H9 (cell line): Measurements from ENCODE around the gene PPCDC. TPM values are rescaled to one million over a fixed set of nuclear protein-coding genes. Genes with fewer than 3 reads are reported as not detected.
A peak's percentile ranks its signal among the peaks of the same experiment; 100 is the strongest.

Experiments
- DNase-seq: peaks from one replicate; pipeline ENCODE4 v3.0.0-alpha.2; 2017
- H2AFZ ChIP-seq: one replicate; pipeline ENCODE4 v1.6.1; 2013; ENCODE audit warnings: mild to moderate bottlenecking, low read length, control low read depth, moderate library complexity
- H2AK5ac ChIP-seq: 2 replicates; pipeline ENCODE4 v1.6.1; 2013; ENCODE audit warnings: low read length, control low read depth, mixed read lengths; ENCODE audit not compliant: insufficient read length
- H2BK120ac ChIP-seq: one replicate; pipeline ENCODE4 v1.6.1; 2013; ENCODE audit warnings: low read depth, mild to moderate bottlenecking, low read length, control low read depth, inconsistent platforms; ENCODE audit not compliant: poor library complexity, severe bottlenecking
- H2BK12ac ChIP-seq: 2 replicates; pipeline ENCODE4 v1.6.1; 2013; ENCODE audit warnings: low read length, control low read depth, mixed read lengths, low read depth; ENCODE audit not compliant: insufficient read length
- H2BK15ac ChIP-seq: 2 replicates; pipeline ENCODE4 v1.6.1; 2013; ENCODE audit warnings: low read depth, low read length, control low read depth
- H2BK20ac ChIP-seq: one replicate; pipeline ENCODE4 v1.6.1; 2013; ENCODE audit warnings: low read depth, mild to moderate bottlenecking, low read length, control low read depth, inconsistent platforms; ENCODE audit not compliant: poor library complexity, severe bottlenecking
- H2BK5ac ChIP-seq: 2 replicates; pipeline ENCODE4 v1.6.1; 2013; ENCODE audit warnings: low read length, control low read depth, mixed read lengths; ENCODE audit not compliant: insufficient read length
- H3K14ac ChIP-seq: 2 replicates; pipeline ENCODE4 v1.6.1; 2013; ENCODE audit warnings: low read length, control low read depth; ENCODE audit not compliant: insufficient read depth
- H3K18ac ChIP-seq: 2 replicates; pipeline ENCODE4 v1.6.1; 2013; ENCODE audit warnings: low read depth, mild to moderate bottlenecking, mixed read lengths, low read length, control low read depth; ENCODE audit not compliant: insufficient read length
- H3K23ac ChIP-seq: 2 replicates; pipeline ENCODE4 v1.6.1; 2013; ENCODE audit warnings: low read length, control low read depth, mixed read lengths, low read depth; ENCODE audit not compliant: insufficient read length
- H3K23me2 ChIP-seq: 2 replicates; pipeline ENCODE4 v1.6.1; 2013; ENCODE audit warnings: low read depth, mild to moderate bottlenecking, mixed read lengths, low read length, control low read depth; ENCODE audit not compliant: insufficient read length, poor library complexity, severe bottlenecking
- H3K27ac ChIP-seq: 2 replicates; pipeline ENCODE4 v1.5.1; 2013; ENCODE audit warnings: low read length, control low read depth, mixed read lengths, low read depth; ENCODE audit not compliant: insufficient read length
- H3K27me3 ChIP-seq: 2 replicates; pipeline ENCODE4 v1.6.1; 2013; ENCODE audit warnings: low read length, control low read depth, inconsistent platforms; ENCODE audit not compliant: insufficient read depth
- H3K4ac ChIP-seq: 2 replicates; pipeline ENCODE4 v1.6.1; 2013; ENCODE audit warnings: low read depth, mild to moderate bottlenecking, control low read depth, inconsistent platforms, low read length, moderate library complexity
- H3K4me1 ChIP-seq: 2 replicates; pipeline ENCODE4 v1.6.1; 2013; ENCODE audit warnings: low read length, control low read depth, inconsistent platforms; ENCODE audit not compliant: insufficient read depth
- H3K4me2 ChIP-seq: 2 replicates; pipeline ENCODE4 v1.6.1; 2013; ENCODE audit warnings: low read length, control low read depth, mixed read lengths; ENCODE audit not compliant: insufficient read length, insufficient read depth
- H3K56ac ChIP-seq: 2 replicates; pipeline ENCODE4 v1.6.1; 2013; ENCODE audit warnings: low read depth, mild to moderate bottlenecking, mixed read lengths, low read length, control low read depth; ENCODE audit not compliant: insufficient read length
- H3K79me1 ChIP-seq: 2 replicates; pipeline ENCODE4 v1.6.1; 2013; ENCODE audit warnings: low read depth, mild to moderate bottlenecking, moderate library complexity, low read length, control low read depth, inconsistent platforms; ENCODE audit not compliant: insufficient read depth, poor library complexity, severe bottlenecking
- H3K79me2 ChIP-seq: 2 replicates; pipeline ENCODE4 v1.6.1; 2013; ENCODE audit warnings: low read length, control low read depth, inconsistent platforms; ENCODE audit not compliant: insufficient read depth
- H3K9ac ChIP-seq: 2 replicates; pipeline ENCODE4 v1.6.1; 2013; ENCODE audit warnings: low read length, control low read depth, mixed read lengths; ENCODE audit not compliant: insufficient read length; ENCODE audit errors: extremely low read depth
- H3K9me3 ChIP-seq: one replicate; pipeline ENCODE4 v1.6.1; 2013; ENCODE audit warnings: low read depth, low read length, inconsistent platforms; ENCODE audit not compliant: control insufficient read depth
- H3T11ph ChIP-seq: one replicate; pipeline ENCODE4 v1.6.1; 2013; ENCODE audit warnings: mild to moderate bottlenecking, low read length, control low read depth, inconsistent platforms
- H4K20me1 ChIP-seq: one replicate; pipeline ENCODE4 v1.6.1; 2013; ENCODE audit not compliant: control insufficient read depth, insufficient read length, insufficient read depth
- H4K5ac ChIP-seq: 2 replicates; pipeline ENCODE4 v1.6.1; 2013; ENCODE audit warnings: low read depth, mild to moderate bottlenecking, mixed read lengths, low read length, control low read depth; ENCODE audit not compliant: insufficient read length
- H4K8ac ChIP-seq: replicated peaks from 2 replicates; pipeline ENCODE4 v1.6.1; 2013; ENCODE audit warnings: low read length, control low read depth, mixed read lengths, low read depth; ENCODE audit not compliant: insufficient read length
- H4K91ac ChIP-seq: 2 replicates; pipeline ENCODE4 v1.6.1; 2013; ENCODE audit warnings: low read depth, mild to moderate bottlenecking, moderate library complexity, mixed read lengths, low read length, control low read depth; ENCODE audit not compliant: insufficient read length
- H3K27ac Mint-ChIP-seq, 3 experiments: 2 replicates in 2 of 3; 3 replicates in 1 of 3; pipeline ENCODE4 v1.8.0; 2020 to 2021; ENCODE audit warnings: mixed read lengths in 3 of 3, mild to moderate bottlenecking in 1 of 3, moderate library complexity in 1 of 3
- H3K27me3 Mint-ChIP-seq: 2 replicates; pipeline ENCODE4 v1.8.0; 2021; ENCODE audit warnings: low read depth, mild to moderate bottlenecking, moderate library complexity, mixed read lengths
- H3K36me3 Mint-ChIP-seq, 3 experiments: 2 replicates in 2 of 3; 3 replicates in 1 of 3; pipeline ENCODE4 v1.8.0; 2020 to 2021; ENCODE audit warnings: low read depth in 3 of 3, mixed read lengths in 3 of 3; ENCODE audit not compliant: insufficient read depth in 1 of 3
- H3K4me1 Mint-ChIP-seq, 2 experiments: 2 replicates each; pipeline ENCODE4 v1.8.0; 2020; ENCODE audit warnings: mixed read lengths in 2 of 2
- H3K4me3 Mint-ChIP-seq, 2 experiments: 2 replicates in 1 of 2; 3 replicates in 1 of 2; pipeline ENCODE4 v1.8.0; 2020 to 2021; ENCODE audit warnings: mild to moderate bottlenecking in 2 of 2, mixed read lengths in 2 of 2, moderate library complexity in 1 of 2
- H3K9me3 Mint-ChIP-seq, 2 experiments: 2 replicates in 1 of 2; 3 replicates in 1 of 2; pipeline ENCODE4 v1.8.0; 2020; ENCODE audit warnings: mild to moderate bottlenecking in 2 of 2, mixed read lengths in 2 of 2, moderate library complexity in 1 of 2
- CTCF ChIP-seq: fragments of 200-600 bp; sonication (generic); conservative IDR thresholded peaks from 3 replicates; pipeline ENCODE4 v1.8.0; 2021; ENCODE audit warnings: antibody characterized with exemption, mild to moderate bottlenecking
- WGBS: extraction: QIAGEN DNeasy Blood & Tissue Kit; methylation state at CpG from one replicate; pipeline ENCODE4 v1.1.7; 2013; ENCODE audit warnings: missing lambda C conversion rate, low lambda C conversion rate, mixed read lengths; ENCODE audit not compliant: insufficient read length; ENCODE audit errors: extremely low coverage; 5-methylcytosine and 5-hydroxymethylcytosine counted together
- total RNA-seq: library from RNA; stranded (reverse); gene quantifications from 2 replicates; pipeline ENCODE4 v1.2.1, GENCODE V29; 2021

Gene PPCDC
- total RNA-seq, 1 experiment from 2014 or later, result 17.6 TPM

- no peak overlapping the region for H4K8ac ChIP-seq
- no peak overlapping the region for H4K5ac ChIP-seq
- H2BK5ac ChIP-seq, result no peak overlapping the region
- no peak overlapping the region for H3K9ac ChIP-seq
- H2BK12ac ChIP-seq, result no peak overlapping the region
- no peak overlapping the region for H3K4me3 Mint-ChIP-seq
- no peak overlapping the region for H2AFZ ChIP-seq
- no CpG with 5 or more reads among the region's 1 CpG for WGBS
- H3K56ac ChIP-seq, result no peak overlapping the region
- no peaks in the 10 kb centered on the region for H3K79me2 ChIP-seq
- no peak overlapping the region for H3T11ph ChIP-seq
- no peak overlapping the region for H2BK20ac ChIP-seq
- peak overlapping the region in 1 of 3 experiments; percentile 32; a peak in 2 of 7 replicates for H3K27ac Mint-ChIP-seq
- no peak overlapping the region for H4K91ac ChIP-seq
- H3K27me3 ChIP-seq, result no peaks in the 10 kb centered on the region
- no peak overlapping the region for H2AK5ac ChIP-seq
- H3K9me3 ChIP-seq, result no peaks in the 10 kb centered on the region
- H3K27me3 Mint-ChIP-seq, result peaks cover 10% of the 10 kb centered on the region
- no peak overlapping the region for H3K27ac ChIP-seq
- H3K23me2 ChIP-seq, result no peaks in the 10 kb centered on the region
- no peaks in the 10 kb centered on the region for H3K4me1 ChIP-seq
- no peak overlapping the region for H3K4ac ChIP-seq
- no peak overlapping the region for H2BK15ac ChIP-seq
- no peak overlapping the region for H3K14ac ChIP-seq
- H4K20me1 ChIP-seq, result no peaks in the 10 kb centered on the region
- H3K23ac ChIP-seq, result no peak overlapping the region
- no peak overlapping the region for H3K18ac ChIP-seq
- H3K4me2 ChIP-seq, result no peak overlapping the region
- peaks cover 0 to 2% (median 0%) of the 10 kb centered on the region in 3 experiments; a peak in 1 of 7 replicates for H3K36me3 Mint-ChIP-seq
- DNase-seq, result no peak
- H3K4me1 Mint-ChIP-seq, result peaks cover 3 to 22% of the 10 kb centered on the region in 2 experiments; a peak in 3 of 4 replicates
- no peak for TF ChIP-seq CTCF
- 0 out of 5 replicates have a peak, but pooled peaks cover 0 to 2% of the 10 kb centered on the region in 2 experiments for H3K9me3 Mint-ChIP-seq
- H3K79me1 ChIP-seq, result no peaks in the 10 kb centered on the region
- H2BK120ac ChIP-seq, result no peak overlapping the region
Measured at GRCh38 chr15:74978077-74978476, 45.3 kb upstream of the PPCDC start.
